Mesodermal cell (in vitro differentiated cells): ENCODE measurements around the gene PDSS1.

Experiments
- H3K27ac ChIP-seq: 2 replicates; pipeline ENCODE4 v1.7.0; 2013; ENCODE audit warnings: mild to moderate bottlenecking, low read depth, low read length, moderate library complexity; ENCODE audit not compliant: severe bottlenecking
- H3K36me3 ChIP-seq: 2 replicates; pipeline ENCODE4 v1.7.1; 2013; ENCODE audit warnings: mild to moderate bottlenecking, low read length, moderate library complexity; ENCODE audit not compliant: control insufficient read depth, insufficient read depth
- H3K4me1 ChIP-seq: one replicate; pipeline ENCODE4 v1.7.1; 2013; ENCODE audit warnings: mild to moderate bottlenecking, low read length; ENCODE audit not compliant: insufficient read depth, control insufficient read depth, poor library complexity, severe bottlenecking
- H3K4me3 ChIP-seq: 2 replicates; pipeline ENCODE4 v1.7.0; 2013; ENCODE audit warnings: low read length, control low read depth, mild to moderate bottlenecking; ENCODE audit not compliant: insufficient read depth, poor library complexity, severe bottlenecking; ENCODE audit errors: extremely low read depth
- H3K9me3 ChIP-seq: 2 replicates; pipeline ENCODE4 v1.7.1; 2013; ENCODE audit warnings: mild to moderate bottlenecking, low read length, moderate library complexity; ENCODE audit not compliant: control insufficient read depth
- WGBS, 2 experiments: methylation state at CpG; one replicate each; pipeline ENCODE4 v1.1.5; 2013; ENCODE audit warnings: missing lambda C conversion rate in 2 of 2; ENCODE audit not compliant: insufficient coverage in 2 of 2; 5-methylcytosine and 5-hydroxymethylcytosine counted together

Gene PDSS1

DNA sequence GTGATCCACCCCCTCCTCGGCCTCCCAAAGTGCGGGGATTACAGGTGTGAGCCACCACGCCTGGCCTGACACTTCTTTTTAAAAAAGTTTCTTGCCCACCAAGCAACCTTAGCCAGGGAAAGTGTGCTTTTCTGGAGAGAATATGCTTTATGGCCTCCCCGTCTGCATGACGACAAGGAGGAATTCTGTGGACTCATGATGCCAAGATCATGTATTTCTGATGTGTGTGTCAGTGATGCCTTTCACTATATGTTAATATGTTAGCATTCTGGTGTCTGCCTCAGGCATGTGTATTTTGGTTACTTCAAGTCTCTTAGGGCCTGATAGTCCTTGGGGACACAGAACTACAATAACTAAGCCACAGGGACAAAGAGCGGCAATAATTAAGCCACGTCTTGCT is 2.1 kb downstream of the PDSS1 start:
- H3K36me3 ChIP-seq, result peaks cover 35% of the 10 kb centered on the region
- no peaks in the 10 kb centered on the region for H3K4me1 ChIP-seq
- H3K4me3 ChIP-seq, result no peak overlapping the region
- no peak overlapping the region for H3K27ac ChIP-seq
- H3K9me3 ChIP-seq, result no peaks in the 10 kb centered on the region
- WGBS, 2 experiments, result 100% methylated on average over 3 of the region's 7 CpGs

DNA sequence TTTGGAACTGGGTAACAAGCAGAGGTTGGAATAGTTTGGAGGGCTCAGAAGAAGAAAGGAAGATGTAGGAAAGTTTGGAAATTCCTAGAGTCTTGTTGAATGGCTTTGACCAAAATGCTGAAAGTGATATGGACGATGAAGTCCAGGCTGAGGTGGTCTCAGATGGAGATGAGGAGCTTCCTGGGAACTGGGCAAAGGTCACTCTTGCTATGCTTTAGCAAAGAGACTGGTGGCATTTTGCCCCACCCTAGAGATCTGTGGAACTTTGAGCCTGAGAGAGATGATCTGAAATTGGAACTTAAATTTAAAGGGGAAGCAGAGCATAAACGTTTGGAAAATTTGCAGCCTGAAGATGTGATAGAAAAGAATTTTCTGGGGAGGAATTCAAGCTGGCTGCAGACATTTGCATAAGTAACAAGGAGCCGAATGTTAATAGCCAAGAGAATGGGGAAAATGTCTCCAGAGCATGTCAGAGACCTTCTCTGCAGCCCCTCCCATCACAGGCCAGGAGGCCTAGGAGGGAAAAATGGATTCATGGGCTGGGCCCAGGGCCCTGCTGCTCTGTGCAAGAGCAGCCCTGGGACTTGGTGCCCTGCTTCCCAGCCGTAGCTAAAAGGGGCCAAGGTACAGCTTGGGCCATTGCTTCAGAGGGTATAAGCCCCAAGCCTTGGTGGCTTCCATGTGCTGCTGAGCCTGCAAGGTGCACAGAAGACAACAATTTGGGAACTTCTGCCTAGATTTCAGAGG is 3.6 kb downstream of the PDSS1 start:
- WGBS, 2 experiments, result 78 to 80% methylated on average over 3 to 4 of the region's 4 CpGs
- peaks cover 40% of the 10 kb centered on the region for H3K36me3 ChIP-seq
- H3K4me3 ChIP-seq, result no peak overlapping the region
- H3K27ac ChIP-seq, result no peak overlapping the region
- H3K4me1 ChIP-seq, result no peaks in the 10 kb centered on the region
- no peaks in the 10 kb centered on the region for H3K9me3 ChIP-seq

DNA sequence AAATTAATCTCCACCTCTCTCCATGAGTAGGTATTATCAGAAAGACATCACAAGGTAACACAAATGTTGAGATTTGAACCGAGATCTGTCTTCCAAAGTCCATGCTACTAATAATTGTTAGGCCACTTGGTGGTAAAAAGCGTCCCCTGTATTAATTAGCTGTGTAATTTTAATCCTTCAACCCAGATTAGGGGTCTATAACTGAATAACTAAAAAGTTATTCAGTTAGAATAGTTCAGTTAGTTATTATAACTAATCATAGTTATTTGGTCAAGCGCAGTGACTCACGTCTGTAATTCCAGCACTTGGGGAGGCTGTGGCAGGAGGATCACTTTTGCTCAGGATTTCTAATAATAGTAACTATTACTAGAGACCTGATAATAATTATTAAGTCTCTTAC is 5.6 kb downstream of the PDSS1 start:
- H3K4me1 ChIP-seq, result no peaks in the 10 kb centered on the region
- no peak overlapping the region for H3K27ac ChIP-seq
- peaks cover 61% of the 10 kb centered on the region for H3K36me3 ChIP-seq
- H3K9me3 ChIP-seq, result no peaks in the 10 kb centered on the region
- WGBS, 2 experiments, result no CpG with 5 or more reads among the region's 4 CpGs
- H3K4me3 ChIP-seq, result no peak overlapping the region

DNA sequence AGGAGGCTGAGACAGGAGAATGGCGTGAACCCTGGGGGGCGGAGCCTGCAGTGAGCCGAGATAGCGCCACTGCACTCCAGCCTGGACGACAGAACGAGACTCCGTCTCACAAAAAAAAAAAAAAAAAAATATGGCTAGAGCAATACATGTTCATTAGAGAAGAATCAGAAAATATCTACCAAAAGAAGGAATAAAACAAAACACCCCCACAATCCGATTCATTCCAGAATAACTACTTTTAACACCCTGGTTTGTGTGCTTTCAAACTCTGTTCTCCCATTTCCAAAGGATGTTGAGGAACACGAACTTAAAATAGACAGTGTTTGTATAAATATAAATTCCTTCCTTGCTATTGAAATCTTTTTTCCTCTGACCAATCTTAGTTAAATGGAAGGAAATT is 6.5 kb downstream of the PDSS1 start:
- H3K36me3 ChIP-seq, result peaks cover 69% of the 10 kb centered on the region
- WGBS, 2 experiments, result 60 to 100% methylated on average over 1 of the region's 9 CpGs
- H3K4me3 ChIP-seq, result no peak overlapping the region

DNA sequence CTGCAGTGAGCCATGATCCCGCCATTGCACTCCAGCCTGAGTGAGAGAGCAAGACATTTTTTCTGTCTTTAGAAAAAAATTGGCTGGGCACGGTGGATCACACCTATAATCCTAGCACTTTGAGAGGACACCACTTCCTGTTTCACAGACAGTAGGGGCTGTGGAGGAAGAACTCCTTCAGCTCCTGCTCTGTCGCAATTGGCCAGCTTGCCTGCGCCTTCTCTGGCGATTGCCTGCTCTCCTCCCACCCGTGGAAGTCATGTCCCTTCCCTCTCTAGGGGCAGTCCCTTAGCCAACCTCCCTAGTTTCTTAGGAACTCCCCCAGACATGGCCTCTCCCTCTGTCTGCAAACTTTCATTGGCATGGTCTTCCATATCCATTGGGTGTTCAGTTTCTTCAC is 8.7 kb downstream of the PDSS1 start:
- H3K27ac ChIP-seq, result no peak overlapping the region
- H3K4me1 ChIP-seq, result no peaks in the 10 kb centered on the region
- H3K36me3 ChIP-seq, result peaks cover 60% of the 10 kb centered on the region
- H3K9me3 ChIP-seq, result no peaks in the 10 kb centered on the region
- no peak overlapping the region for H3K4me3 ChIP-seq
- WGBS, 2 experiments, result 94 to 95% methylated on average over 5 to 6 of the region's 6 CpGs

More for the DNA sequence above, 6.5 kb downstream of the PDSS1 start:
- no peaks in the 10 kb centered on the region for H3K9me3 ChIP-seq
- H3K27ac ChIP-seq, result no peak overlapping the region
- no peaks in the 10 kb centered on the region for H3K4me1 ChIP-seq

DNA sequence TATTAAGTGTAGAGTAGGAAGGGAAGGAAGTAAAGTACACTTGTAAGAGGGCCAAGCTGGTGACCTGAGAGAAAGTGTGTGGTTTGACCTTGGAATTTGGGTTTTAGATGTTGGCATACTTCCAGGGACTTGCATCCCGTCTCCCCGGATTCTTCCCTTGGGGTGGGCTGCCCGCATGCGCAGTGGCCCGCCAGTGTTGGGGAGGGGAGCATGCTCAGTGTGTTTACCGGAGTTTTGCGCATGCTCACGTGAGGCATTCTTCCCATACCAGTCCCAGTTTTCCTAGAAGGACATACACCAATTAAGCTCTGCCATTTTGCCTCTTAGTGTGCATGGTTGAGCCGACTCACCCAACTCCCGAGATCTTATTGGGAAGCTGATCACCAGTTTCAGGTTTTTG is 9.4 kb downstream of the PDSS1 start:
- Histone ChIP-seq H3K4me1 (no peaks in the 10 kb centered on the region), H3K9me3 (no peaks in the 10 kb centered on the region), H3K27ac (no peak overlapping the region), H3K4me3 (no peak overlapping the region), H3K36me3 (peaks cover 57% of the 10 kb centered on the region)
- 92 to 94% methylated on average over 7 of the region's 10 CpGs for WGBS, 2 experiments

DNA sequence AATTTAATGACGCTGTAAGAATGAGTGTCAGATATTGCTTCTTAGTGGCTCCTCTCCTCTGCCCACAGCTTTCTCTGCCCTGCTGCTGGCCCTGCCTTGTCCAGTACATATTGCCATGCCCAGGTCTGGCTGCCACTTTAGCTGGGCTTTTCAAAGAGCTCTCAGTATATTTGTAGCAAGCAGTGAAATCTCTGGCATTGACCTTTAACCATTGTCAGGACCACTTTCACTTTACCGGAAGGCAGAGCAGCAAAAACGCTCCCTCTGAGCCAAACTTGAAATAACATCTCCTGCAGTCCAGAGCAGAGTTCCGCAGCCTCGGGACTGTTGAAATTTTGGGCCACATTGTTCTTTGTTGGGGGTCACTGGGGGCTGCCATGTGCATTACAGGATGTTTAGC is 13.8 kb downstream of the PDSS1 start:
- peaks cover 53% of the 10 kb centered on the region for H3K36me3 ChIP-seq
- no CpG with 5 or more reads among the region's 5 CpGs for WGBS, 2 experiments
- no peaks in the 10 kb centered on the region for H3K9me3 ChIP-seq
- H3K27ac ChIP-seq, result no peak overlapping the region
- no peak overlapping the region for H3K4me3 ChIP-seq
- no peaks in the 10 kb centered on the region for H3K4me1 ChIP-seq

DNA sequence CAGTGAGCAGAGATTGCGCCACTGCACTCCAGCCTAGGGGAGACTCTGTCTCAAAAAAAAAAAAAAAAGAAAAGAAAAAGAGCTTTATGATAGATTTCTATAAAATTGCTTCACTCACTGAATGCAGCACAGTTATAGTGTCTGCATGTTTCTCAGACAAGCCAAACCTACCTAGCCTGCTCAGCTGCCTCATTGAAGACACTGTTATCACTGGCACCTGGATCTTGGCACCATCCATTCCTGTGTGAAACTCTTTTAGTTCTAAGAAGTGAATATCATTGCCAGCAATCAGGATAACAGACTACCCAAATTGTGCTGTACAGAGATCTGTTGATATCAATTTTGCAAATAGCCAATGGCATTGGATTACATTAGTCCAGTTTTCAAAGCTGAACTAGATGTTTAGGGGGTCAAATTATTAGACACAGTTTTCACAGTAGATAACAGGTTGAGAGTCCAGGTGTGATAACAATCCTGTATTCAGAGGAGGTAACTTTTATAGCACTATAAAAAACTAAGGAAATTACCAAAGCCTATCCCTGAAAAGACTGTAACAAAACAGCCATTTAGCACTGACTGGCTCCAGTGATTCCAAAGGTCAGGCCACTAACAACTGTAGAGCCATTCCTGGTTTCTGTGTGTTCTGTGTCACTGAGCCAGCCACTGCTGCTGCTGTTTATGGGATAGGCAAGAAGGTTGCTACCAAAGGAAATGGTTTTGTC is 17.1 kb downstream of the PDSS1 start:
- Histone ChIP-seq H3K4me1 (no peaks in the 10 kb centered on the region), H3K27ac (no peak overlapping the region), H3K36me3 (peaks cover 48% of the 10 kb centered on the region), H3K4me3 (no peak overlapping the region), H3K9me3 (no peaks in the 10 kb centered on the region)
- WGBS, 2 experiments, result no CpG with 5 or more reads among the region's 1 CpG

DNA sequence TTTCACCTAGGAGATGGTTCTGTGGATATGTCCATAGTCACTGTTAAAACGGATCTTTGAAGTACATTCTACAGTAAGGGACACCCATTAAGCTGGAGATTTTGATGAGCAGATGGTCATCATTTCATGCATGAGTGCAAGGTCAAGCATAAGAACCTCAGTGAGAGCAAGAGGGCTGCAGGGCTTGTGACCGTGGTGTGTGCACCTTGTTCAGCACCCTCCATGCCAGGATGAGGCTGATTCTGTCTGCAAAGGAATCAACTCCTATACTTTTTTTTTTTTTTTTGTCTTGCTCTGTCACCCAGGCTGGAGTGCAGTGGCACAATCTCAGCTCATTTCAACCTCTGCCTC is 17.6 kb downstream of the PDSS1 start:
- no peaks in the 10 kb centered on the region for H3K4me1 ChIP-seq
- H3K4me3 ChIP-seq, result no peak overlapping the region
- WGBS, 2 experiments, result 79 to 88% methylated on average over 2 of the region's 2 CpGs
- peaks cover 54% of the 10 kb centered on the region for H3K36me3 ChIP-seq
- no peaks in the 10 kb centered on the region for H3K9me3 ChIP-seq
- H3K27ac ChIP-seq, result no peak overlapping the region

DNA sequence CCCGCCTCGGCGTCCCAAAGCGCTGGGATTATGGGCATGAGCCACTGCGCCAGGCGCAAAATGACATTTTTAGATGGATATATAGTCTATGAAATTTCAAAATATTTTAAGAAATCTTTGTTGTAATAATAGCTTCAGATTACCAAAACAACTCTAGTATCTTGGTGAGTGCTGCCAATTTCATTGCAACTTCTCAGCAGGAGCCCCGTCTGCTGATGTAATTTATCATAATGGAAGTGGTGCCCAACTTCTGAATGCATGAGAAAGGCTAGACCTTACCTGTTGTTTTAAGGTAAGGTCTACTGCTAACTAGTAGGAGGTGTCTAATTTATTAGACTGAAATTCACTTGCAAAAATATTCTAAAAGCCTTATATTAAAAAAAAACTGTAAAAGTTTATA is 20.0 kb downstream of the PDSS1 start:
- Histone ChIP-seq H3K36me3 (peaks cover 66% of the 10 kb centered on the region), H3K4me1 (no peaks in the 10 kb centered on the region), H3K9me3 (no peaks in the 10 kb centered on the region), H3K27ac (no peak overlapping the region), H3K4me3 (no peak overlapping the region)
- WGBS, 2 experiments, result 57 to 78% methylated on average over 3 of the region's 7 CpGs

DNA sequence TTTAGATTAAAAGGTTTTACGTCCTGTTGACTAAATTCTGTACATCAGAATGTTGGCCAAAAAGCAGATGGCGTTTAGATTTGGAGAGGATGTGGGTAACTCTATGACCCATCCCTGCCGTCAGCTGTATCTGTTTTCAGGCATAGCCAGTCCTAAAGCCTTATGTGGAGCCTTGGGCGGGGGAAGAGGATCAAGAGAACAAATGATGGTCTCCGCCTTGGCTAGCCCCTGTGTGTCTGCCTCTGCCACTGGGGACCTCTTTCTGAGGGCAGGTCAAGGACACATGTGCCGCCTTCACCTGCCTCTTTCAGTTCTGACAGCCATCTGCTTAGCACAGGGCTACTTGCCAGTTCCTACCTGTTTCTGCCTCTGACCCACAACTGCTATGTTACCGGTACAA is 24.1 kb downstream of the PDSS1 start:
- Histone ChIP-seq H3K9me3 (no peaks in the 10 kb centered on the region), H3K27ac (no peak overlapping the region), H3K4me3 (no peak overlapping the region), H3K4me1 (no peaks in the 10 kb centered on the region), H3K36me3 (peaks cover 72% of the 10 kb centered on the region)
- WGBS, 2 experiments, result 89 to 91% methylated on average over 4 to 6 of the region's 7 CpGs
